SK-N-SH (cell line): ENCODE measurements around the gene GUCY2D. TPM values are rescaled to one million over a fixed set of nuclear protein-coding genes. Genes with fewer than 3 reads are reported as not detected.

Experiments
- CTCF ChIA-PET: fragments of 300-600, 350-600 bp; formaldehyde crosslinking; extraction: SDS; loops from one replicate; lab custom pipeline; 2021; lab: Yijun Ruan, JAX
- POLR2A ChIA-PET: fragments of 350-600 bp; sonication (Branson Sonifier 250); formaldehyde crosslinking; extraction: SDS; loops from one replicate; lab custom pipeline; 2020; ENCODE audit warnings: antibody characterized with exemption, inconsistent platforms; lab: Yijun Ruan, JAX
- DNase-seq: peaks from one replicate; pipeline ENCODE4 v3.0.0; 2012
- H2AFZ ChIP-seq: fragments of 200-600 bp; sonication (generic); 2 replicates; pipeline ENCODE4 v1.8.1; 2016; ENCODE audit warnings: antibody characterized with exemption, mild to moderate bottlenecking, low read depth
- H3F3A ChIP-seq: fragments of 200-600 bp; sonication (generic); replicated peaks from 2 replicates; pipeline ENCODE3; 2016; ENCODE audit warnings: antibody characterized with exemption, mild to moderate bottlenecking; ENCODE audit not compliant: insufficient read depth
- H3K27ac ChIP-seq, 2 experiments: fragments of 200-500 bp in 1 of 2; fragments of 200-600 bp in 1 of 2; sonication (Bioruptor generic) in 1 of 2; sonication (generic), shearing (Covaris generic) in 1 of 2; 2 replicates each; pipeline versions ENCODE4 v1.5.1 to v1.6.1; 2014 to 2016; ENCODE audit warnings: low read depth in 2 of 2, inconsistent platforms in 1 of 2, low read length in 1 of 2, mild to moderate bottlenecking in 1 of 2, mixed read lengths in 1 of 2
- H3K27me3 ChIP-seq: fragments of 200-600 bp; sonication (generic), shearing (Covaris generic); 2 replicates; pipeline ENCODE4 v1.6.1; 2016; ENCODE audit warnings: mixed run types; ENCODE audit not compliant: insufficient read depth
- H3K36me3 ChIP-seq, 2 experiments: fragments of 200-500 bp in 1 of 2; fragments of 200-600 bp in 1 of 2; sonication (Bioruptor generic) in 1 of 2; sonication (generic) in 1 of 2; replicated peaks in 1 of 2; 2 replicates each; pipeline versions ENCODE3 to v1.5.1; 2014 to 2016; ENCODE audit warnings: low read length in 1 of 2, mild to moderate bottlenecking in 1 of 2; ENCODE audit not compliant: insufficient read depth in 2 of 2, control insufficient read depth in 1 of 2
- H3K4me1 ChIP-seq, 2 experiments: fragments of 200-500 bp in 1 of 2; fragments of 200-600 bp in 1 of 2; sonication (Bioruptor generic) in 1 of 2; sonication (generic), shearing (Covaris generic) in 1 of 2; 2 replicates each; pipeline versions ENCODE4 v1.5.1 to v1.6.1; 2014 to 2016; ENCODE audit warnings: low read depth in 1 of 2, low read length in 1 of 2, mixed run types in 1 of 2; ENCODE audit not compliant: insufficient read depth in 2 of 2, control insufficient read depth in 1 of 2
- H3K4me2 ChIP-seq: fragments of 200-600 bp; sonication (generic), shearing (Covaris generic); 2 replicates; pipeline ENCODE4 v1.6.1; 2017; ENCODE audit warnings: mixed run types
- H3K4me3 ChIP-seq, 2 experiments: fragments of 200-500 bp in 1 of 2; fragments of 200-600 bp in 1 of 2; sonication (Bioruptor generic) in 1 of 2; sonication (generic), shearing (Covaris generic) in 1 of 2; 2 replicates each; pipeline versions ENCODE4 v1.5.1 to v1.8.1; 2014 to 2016; ENCODE audit warnings: low read depth in 2 of 2, inconsistent platforms in 1 of 2, low read length in 1 of 2, mild to moderate bottlenecking in 1 of 2, mixed read lengths in 1 of 2, moderate library complexity in 1 of 2
- H3K79me2 ChIP-seq: fragments of 200-600 bp; sonication (generic); 2 replicates; pipeline ENCODE4 v1.8.1; 2017; ENCODE audit warnings: mild to moderate bottlenecking; ENCODE audit not compliant: insufficient read depth
- H3K9ac ChIP-seq: fragments of 200-600 bp; sonication (generic); 2 replicates; pipeline ENCODE4 v1.6.1; 2017; ENCODE audit warnings: mixed run types
- H3K9me2 ChIP-seq: fragments of 200-600 bp; sonication (generic); 2 replicates; pipeline ENCODE4 v1.6.1; 2017; ENCODE audit warnings: mixed run types
- H3K9me3 ChIP-seq: fragments of 200-600 bp; sonication (generic); 2 replicates; pipeline ENCODE4 v1.6.1; 2017; ENCODE audit warnings: mixed run types, mild to moderate bottlenecking, moderate library complexity
- H4K20me1 ChIP-seq: fragments of 200-600 bp; sonication (generic); 2 replicates; pipeline ENCODE4 v1.6.1; 2017; ENCODE audit warnings: mild to moderate bottlenecking, mixed run types; ENCODE audit not compliant: insufficient read depth
- CTCF ChIP-seq: fragments of 200-600 bp; sonication (generic); IDR thresholded peaks from 2 replicates; pipeline ENCODE4 v1.6.1; 2017; ENCODE audit warnings: antibody characterized with exemption, mild to moderate bottlenecking, moderate library complexity
- FOSL2 ChIP-seq: IDR thresholded peaks from 2 replicates; pipeline ENCODE4 v1.4.0; 2012; ENCODE audit warnings: low read depth, mild to moderate bottlenecking, moderate library complexity, borderline replicate concordance
- GABPA ChIP-seq: IDR thresholded peaks from 2 replicates; pipeline ENCODE4 v1.4.0; 2012; ENCODE audit warnings: low read depth, mild to moderate bottlenecking
- NFIC ChIP-seq: IDR thresholded peaks from 2 replicates; pipeline ENCODE4 v1.4.0; 2012; ENCODE audit warnings: borderline replicate concordance
- PBX3 ChIP-seq: IDR thresholded peaks from 2 replicates; pipeline ENCODE4; 2012
- RFX5 ChIP-seq: IDR thresholded peaks from 2 replicates; pipeline ENCODE4 v1.6.1; 2012; ENCODE audit warnings: mild to moderate bottlenecking, improper control_type of control experiment, low read length
- SMC3 ChIP-seq: IDR thresholded peaks from 2 replicates; pipeline ENCODE4 v1.6.1; 2012; ENCODE audit warnings: low read depth, low read length, improper control_type of control experiment
- TEAD4 ChIP-seq: IDR thresholded peaks from 2 replicates; pipeline ENCODE4 v1.4.0; 2012; ENCODE audit warnings: mild to moderate bottlenecking, borderline replicate concordance; ENCODE audit not compliant: insufficient read depth
- USF2 ChIP-seq: fragments of 150-350 bp; IDR thresholded peaks from 2 replicates; pipeline ENCODE4 v1.6.1; 2017; ENCODE audit warnings: antibody characterized with exemption, low read length, low read depth, borderline replicate concordance
- YY1 ChIP-seq: IDR thresholded peaks from 2 replicates; pipeline ENCODE4 v1.4.0; 2012; ENCODE audit warnings: low read depth, mild to moderate bottlenecking
- WGBS: methylation state at CpG from one replicate; pipeline ENCODE4 v1.1.6; 2017; ENCODE audit warnings: low lambda C conversion rate; 5-methylcytosine and 5-hydroxymethylcytosine counted together
- polyA plus RNA-seq, 3 experiments: library from polyadenylated mRNA; depleted of rRNA; stranded (reverse); fragments of >200 nt; gene quantifications; 2 replicates each; pipeline ENCODE4 v1.2.3, GENCODE V29; 2012
- TF ChIP-seq, protein P1 (sequence below): IDR thresholded peaks from 2 replicates; pipeline ENCODE4 v1.6.1; 2012; ENCODE audit warnings: mild to moderate bottlenecking, low read depth, low read length, moderate library complexity
- TF ChIP-seq, protein P2 (sequence below): IDR thresholded peaks from 2 replicates; pipeline ENCODE4 v1.4.0; 2012; ENCODE audit warnings: low read depth
- TF ChIP-seq, protein P3 (sequence below): IDR thresholded peaks from 2 replicates; pipeline ENCODE4 v1.4.0; 2012; ENCODE audit warnings: low read depth, borderline replicate concordance

GUCY2D gene
- polyA plus RNA-seq, 1 of the 3 experiments (the other 2 are of a cell fraction) = not detected

GRCh38 chr17:7955414-7956227 is 46.8 kb upstream of the GUCY2D start:
- H3F3A ChIP-seq = peaks cover 5% of the 10 kb centered on the region
- no peaks in the 10 kb centered on the region for H3K9me3 ChIP-seq
- H3K9ac ChIP-seq = no peak overlapping the region
- no peaks in the 10 kb centered on the region for H3K27me3 ChIP-seq
- H3K36me3 ChIP-seq = no peaks in the 10 kb centered on the region
- no peaks in the 10 kb centered on the region for H3K79me2 ChIP-seq
- TF ChIP-seq SMC3 = no peak
- TF ChIP-seq, protein P1, sequence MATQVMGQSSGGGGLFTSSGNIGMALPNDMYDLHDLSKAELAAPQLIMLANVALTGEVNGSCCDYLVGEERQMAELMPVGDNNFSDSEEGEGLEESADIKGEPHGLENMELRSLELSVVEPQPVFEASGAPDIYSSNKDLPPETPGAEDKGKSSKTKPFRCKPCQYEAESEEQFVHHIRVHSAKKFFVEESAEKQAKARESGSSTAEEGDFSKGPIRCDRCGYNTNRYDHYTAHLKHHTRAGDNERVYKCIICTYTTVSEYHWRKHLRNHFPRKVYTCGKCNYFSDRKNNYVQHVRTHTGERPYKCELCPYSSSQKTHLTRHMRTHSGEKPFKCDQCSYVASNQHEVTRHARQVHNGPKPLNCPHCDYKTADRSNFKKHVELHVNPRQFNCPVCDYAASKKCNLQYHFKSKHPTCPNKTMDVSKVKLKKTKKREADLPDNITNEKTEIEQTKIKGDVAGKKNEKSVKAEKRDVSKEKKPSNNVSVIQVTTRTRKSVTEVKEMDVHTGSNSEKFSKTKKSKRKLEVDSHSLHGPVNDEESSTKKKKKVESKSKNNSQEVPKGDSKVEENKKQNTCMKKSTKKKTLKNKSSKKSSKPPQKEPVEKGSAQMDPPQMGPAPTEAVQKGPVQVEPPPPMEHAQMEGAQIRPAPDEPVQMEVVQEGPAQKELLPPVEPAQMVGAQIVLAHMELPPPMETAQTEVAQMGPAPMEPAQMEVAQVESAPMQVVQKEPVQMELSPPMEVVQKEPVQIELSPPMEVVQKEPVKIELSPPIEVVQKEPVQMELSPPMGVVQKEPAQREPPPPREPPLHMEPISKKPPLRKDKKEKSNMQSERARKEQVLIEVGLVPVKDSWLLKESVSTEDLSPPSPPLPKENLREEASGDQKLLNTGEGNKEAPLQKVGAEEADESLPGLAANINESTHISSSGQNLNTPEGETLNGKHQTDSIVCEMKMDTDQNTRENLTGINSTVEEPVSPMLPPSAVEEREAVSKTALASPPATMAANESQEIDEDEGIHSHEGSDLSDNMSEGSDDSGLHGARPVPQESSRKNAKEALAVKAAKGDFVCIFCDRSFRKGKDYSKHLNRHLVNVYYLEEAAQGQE = no peak
- TF ChIP-seq, protein P2, sequence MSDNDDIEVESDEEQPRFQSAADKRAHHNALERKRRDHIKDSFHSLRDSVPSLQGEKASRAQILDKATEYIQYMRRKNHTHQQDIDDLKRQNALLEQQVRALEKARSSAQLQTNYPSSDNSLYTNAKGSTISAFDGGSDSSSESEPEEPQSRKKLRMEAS = 0 out of 2 replicates have a peak, but pooled peaks have one; percentile 18
- H4K20me1 ChIP-seq = no peaks in the 10 kb centered on the region
- 86% methylated on average over 13 of the region's 13 CpGs for WGBS
- no peak overlapping the region for H3K27ac ChIP-seq
- ChIA-PET CTCF (interaction anchor here (0.6 to 1.7 kb wide), 7 partner anchors 10 to 1243 kb away, joined by 3 to 4 read pairs (median 3); partner anchors contain the start of gene RNF227), POLR2A (interaction anchor here (0.9 kb wide), 1 partner anchor 10 kb away, joined by 3 read pairs; no protein-coding TSS in a partner anchor)
- H3K4me2 ChIP-seq = no peak overlapping the region
- H2AFZ ChIP-seq = no peak overlapping the region
- no peaks in the 10 kb centered on the region; a peak in 1 of 4 replicates for H3K4me1 ChIP-seq
- H3K9me2 ChIP-seq = no peaks in the 10 kb centered on the region
- H3K4me3 ChIP-seq = no peak overlapping the region
- DNase-seq = no peak

- no peaks in the 10 kb centered on the region for H4K20me1 ChIP-seq
- no peaks in the 10 kb centered on the region for H3K36me3 ChIP-seq
- no peak overlapping the region for H3K9ac ChIP-seq
- 76% methylated on average over 11 of the region's 11 CpGs for WGBS
- no peaks in the 10 kb centered on the region for H3K27me3 ChIP-seq
- H3K27ac ChIP-seq = peak overlapping the region in 1 of 2 experiments; percentile 7; a peak in 1 of 4 replicates
- no peak overlapping the region for H3K4me3 ChIP-seq
- ChIA-PET POLR2A (interaction anchor here (0.9 kb wide), 1 partner anchor 11 kb away, joined by 3 read pairs; no protein-coding TSS in a partner anchor), CTCF (interaction anchor here (0.6 to 1.7 kb wide), 7 partner anchors 9 to 1244 kb away, joined by 3 to 4 read pairs (median 3); partner anchors contain the start of gene RNF227)
- no peaks in the 10 kb centered on the region for H3K9me3 ChIP-seq
- no peak overlapping the region for H3K4me2 ChIP-seq
- H3K9me2 ChIP-seq = no peaks in the 10 kb centered on the region
- H3K79me2 ChIP-seq = no peaks in the 10 kb centered on the region
- no peaks in the 10 kb centered on the region; a peak in 1 of 4 replicates for H3K4me1 ChIP-seq
- DNase-seq = peak; percentile 34
- peaks cover 5% of the 10 kb centered on the region for H3F3A ChIP-seq
- H2AFZ ChIP-seq = no peak overlapping the region
- TF ChIP-seq RFX5 (no peak), GABPA (no peak), PBX3 (peak; percentile 79), USF2 (no peak), FOSL2 (no peak), TEAD4 (no peak), CTCF (no peak), YY1 (no peak), NFIC (peak; percentile 70)
- TF ChIP-seq, protein P3, sequence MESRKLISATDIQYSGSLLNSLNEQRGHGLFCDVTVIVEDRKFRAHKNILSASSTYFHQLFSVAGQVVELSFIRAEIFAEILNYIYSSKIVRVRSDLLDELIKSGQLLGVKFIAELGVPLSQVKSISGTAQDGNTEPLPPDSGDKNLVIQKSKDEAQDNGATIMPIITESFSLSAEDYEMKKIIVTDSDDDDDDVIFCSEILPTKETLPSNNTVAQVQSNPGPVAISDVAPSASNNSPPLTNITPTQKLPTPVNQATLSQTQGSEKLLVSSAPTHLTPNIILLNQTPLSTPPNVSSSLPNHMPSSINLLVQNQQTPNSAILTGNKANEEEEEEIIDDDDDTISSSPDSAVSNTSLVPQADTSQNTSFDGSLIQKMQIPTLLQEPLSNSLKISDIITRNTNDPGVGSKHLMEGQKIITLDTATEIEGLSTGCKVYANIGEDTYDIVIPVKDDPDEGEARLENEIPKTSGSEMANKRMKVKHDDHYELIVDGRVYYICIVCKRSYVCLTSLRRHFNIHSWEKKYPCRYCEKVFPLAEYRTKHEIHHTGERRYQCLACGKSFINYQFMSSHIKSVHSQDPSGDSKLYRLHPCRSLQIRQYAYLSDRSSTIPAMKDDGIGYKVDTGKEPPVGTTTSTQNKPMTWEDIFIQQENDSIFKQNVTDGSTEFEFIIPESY = no peak
These were observed 46.0 kb upstream of the GUCY2D start for GRCh38 chr17:7956228-7956965.
